ENCODE measurements around the gene KRT12.
"Not testable (repeated sequence)": the region's sequence is repeated elsewhere in the genome, so short reads cannot be mapped to it uniquely, and the experiment has no call there.

KRT12 gene

GRCh38 chr17:40814657-40815056 lies 52.4 kb downstream of the KRT12 start:
- not testable (repeated sequence) for DNase-seq (ENCODE audit: low spot score)

- no peak for DNase-seq (ENCODE audit: low spot score)
Observed at GRCh38 chr17:40813804-40814203, 53.2 kb downstream of the KRT12 start.

- no peak for DNase-seq (ENCODE audit: low spot score)
Observed at GRCh38 chr17:40812639-40813038, 54.4 kb downstream of the KRT12 start.

Data from left forelimb (tissue), 1 donor.